ENCODE results near the gene ZCCHC14.
"Not testable (repeated sequence)": the region's sequence is repeated elsewhere in the genome, so short reads cannot be mapped to it uniquely, and the experiment has no call there.

ZCCHC14 gene

DNA sequence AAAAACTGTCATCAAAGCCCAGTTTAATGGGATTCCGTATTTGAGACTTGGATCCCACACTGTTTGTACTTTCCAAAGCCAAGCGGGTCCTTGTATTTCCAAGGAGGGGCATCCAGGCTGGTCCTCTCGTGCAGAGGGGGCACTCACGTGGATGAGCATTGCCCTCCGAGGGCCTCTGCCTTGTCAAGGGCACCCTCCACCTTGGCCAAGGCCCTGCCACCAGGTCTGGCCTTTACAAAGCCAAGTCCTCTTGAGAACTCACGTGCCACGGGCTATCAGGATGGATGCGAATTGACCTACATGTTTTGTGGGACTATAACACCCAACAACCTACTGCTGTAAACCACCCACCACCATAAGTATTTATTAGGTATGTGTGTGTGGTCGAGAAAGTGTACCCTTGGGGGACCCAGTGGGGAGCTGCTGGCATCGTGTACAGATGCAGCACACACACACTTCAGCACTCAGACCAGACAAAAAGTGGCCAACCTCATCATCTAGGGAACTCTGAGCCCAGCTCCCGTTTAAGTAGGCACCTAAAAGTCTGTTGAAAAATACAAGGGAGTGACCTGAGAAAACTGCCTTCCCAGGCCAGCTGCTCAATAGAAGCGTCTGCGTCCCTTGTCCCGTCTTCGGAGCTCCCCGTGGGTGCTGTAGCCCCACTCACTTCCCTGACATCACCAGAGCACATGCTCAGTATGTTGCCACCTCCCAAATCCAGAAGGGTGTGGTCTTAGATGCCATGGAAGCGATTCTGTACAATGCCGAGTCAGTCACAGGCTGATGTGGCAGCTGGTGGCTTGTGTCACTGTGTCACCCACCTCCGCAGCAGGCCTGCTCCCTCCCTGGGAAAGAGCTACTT is 87.8 kb downstream of the ZCCHC14 start:
- no peak for DNase-seq

DNA sequence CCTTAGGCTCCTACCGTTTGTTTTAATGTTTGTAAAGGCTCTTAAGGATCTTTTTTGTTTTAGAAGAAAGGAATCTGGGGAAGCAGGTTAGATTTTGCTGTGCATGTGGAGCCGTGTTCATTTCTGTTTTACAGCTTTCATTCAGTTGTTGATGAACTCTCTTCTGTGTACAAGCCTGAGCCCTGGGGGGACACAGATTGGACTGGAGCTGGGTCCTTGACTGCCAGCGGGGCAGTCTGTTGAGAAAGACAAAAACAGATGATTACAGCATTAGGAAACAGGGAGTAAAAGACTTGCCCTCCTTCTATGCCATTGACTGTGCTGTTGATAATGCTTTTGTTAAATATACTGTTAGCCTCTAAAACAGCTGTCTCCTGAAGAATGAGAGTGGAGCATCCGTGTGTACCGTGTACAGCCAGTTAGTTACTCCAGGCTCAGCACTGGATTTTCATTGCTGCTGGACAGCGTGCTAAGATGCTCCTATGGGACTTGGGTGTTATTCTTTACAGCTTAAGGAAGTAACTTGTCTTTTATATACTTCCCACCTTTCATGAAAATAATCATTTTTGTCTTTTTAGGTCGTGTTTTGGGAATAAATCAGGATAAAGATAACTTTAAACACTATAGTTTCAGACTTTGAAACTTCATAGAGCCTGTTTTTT is 97.5 kb downstream of the ZCCHC14 start:
- DNase-seq, result no peak

- DNase-seq, result no peak
These were observed 99.2 kb downstream of the ZCCHC14 start for GRCh38 chr16:87393680-87394055.

GRCh38 chr16:87392821-87393679 is 99.8 kb downstream of the ZCCHC14 start:
- peak; percentile 62 for DNase-seq

GRCh38 chr16:87391950-87392820 is 100.6 kb downstream of the ZCCHC14 start, which contains the start of gene MAP1LC3B:
Gene MAP1LC3B, plus strand, starts transcription at chr16:87392336. Its CDS starts 92 bp downstream, at chr16:87392428.
- peak; percentile 99 for DNase-seq

GRCh38 chr16:87391324-87391949 is 101.4 kb downstream of the ZCCHC14 start:
- DNase-seq, result no peak

DNA sequence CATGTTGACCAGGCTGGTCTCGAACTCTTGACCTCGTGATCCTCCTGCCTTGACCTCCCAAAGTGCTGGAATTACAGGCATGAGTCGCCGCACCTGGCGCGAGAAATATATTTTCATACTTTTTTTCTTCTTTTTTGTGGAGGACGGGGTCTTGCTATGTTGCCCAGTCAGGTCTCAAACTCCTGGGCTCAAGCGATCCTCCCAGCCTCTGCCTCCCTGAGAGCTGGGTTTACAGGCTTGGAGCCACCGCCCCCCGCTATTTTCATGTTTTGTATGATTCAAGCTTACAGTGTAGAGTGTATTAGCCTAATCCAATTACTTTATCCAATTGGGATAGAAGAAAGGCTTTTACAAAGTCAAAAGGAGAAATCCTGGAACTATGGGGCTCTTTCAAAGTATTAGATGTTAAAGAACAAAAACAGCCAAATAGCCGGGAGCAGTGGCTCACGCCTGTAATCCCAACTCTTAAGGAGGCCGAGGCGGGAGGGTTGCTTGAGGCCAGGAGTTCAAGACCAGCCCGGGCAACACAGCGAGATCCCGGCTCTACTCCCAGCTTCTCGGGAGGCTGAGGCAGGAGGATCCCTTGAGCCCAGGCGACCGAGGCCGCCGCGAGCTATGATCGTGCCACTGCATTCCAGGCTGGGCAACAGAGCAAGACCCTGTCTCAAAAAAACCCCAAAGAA is 102.0 kb downstream of the ZCCHC14 start:
- DNase-seq, result no peak

DNA sequence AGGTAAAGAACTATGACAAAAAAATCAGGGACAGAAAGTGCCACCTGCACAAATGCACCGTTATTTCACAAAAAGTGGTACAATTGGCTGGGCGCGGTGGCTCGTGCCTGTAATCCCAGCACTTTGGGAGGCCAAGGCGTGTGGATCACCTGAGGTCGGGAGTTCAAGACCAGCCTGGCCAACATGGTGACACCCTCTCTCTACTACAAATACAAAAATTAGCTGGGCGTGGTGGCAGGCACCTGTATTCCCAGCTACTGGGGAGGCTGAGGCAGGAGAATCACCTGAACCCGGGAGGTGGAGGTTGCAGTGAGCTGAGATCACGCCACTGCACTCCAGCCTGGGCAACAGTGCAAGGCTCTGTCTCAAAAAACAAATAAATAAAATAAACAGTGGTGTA is 102.9 kb downstream of the ZCCHC14 start:
- not testable (repeated sequence) for DNase-seq

DNA sequence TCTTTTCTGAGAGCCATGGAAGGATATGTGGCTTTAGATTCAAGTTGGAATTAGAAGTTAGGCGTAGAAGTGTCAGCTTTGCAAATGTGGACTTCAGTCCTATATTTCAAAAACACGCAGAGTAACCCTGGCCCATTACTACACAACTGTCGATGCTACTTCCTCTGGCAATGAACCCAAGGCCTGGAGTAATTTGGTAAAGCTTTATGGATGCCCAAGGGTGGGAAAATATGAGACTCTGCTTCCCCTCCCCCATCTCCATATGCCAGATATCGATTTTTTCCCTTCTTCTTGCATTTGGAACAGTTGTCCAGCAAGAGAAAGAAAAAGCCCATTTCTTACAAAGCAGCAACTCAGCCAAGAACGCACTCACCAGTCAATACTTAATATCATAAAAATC is 103.6 kb downstream of the ZCCHC14 start:
- no peak for DNase-seq

- no peak for DNase-seq
These were observed 104.0 kb downstream of the ZCCHC14 start for GRCh38 chr16:87388818-87389134.

DNA sequence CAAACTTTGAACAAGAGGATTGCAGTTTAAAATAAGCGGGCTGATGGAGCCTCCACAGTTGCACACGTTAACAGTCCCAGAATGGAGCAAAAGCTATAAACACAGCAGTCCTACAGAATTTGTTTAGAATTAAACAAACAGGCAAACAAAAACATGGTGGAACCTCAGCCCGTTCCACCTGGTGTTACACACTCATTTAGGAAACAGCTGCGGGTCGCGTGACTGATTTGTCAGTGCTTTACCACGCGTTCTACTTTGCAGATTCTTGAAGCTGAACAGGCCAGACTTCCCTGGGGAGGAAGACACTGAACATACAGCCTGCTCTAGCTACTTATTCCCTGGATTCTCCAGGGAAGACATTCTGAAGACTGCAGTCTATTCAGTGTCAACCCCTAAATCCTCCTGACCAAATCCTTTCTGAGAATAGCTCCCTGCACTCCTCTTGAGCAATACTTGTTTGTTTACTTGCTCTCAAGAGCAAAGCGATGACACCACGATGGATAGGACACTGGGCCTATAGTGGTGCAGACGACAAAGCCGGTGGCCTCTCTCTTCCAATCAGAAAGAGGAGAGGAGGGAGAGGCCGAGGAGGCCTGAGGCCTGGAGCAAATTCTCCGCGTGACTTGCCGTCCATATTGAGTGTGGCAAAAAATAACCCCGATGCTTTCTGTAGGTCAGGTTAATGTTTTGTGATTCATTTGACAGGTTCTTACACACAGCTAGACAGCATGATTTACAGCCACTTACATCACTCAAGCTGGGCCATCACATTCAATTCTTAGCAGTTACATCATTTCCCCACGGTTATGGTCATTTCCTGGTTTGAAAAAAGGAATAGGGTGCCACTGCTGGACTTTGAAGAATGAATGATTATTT is 104.6 kb downstream of the ZCCHC14 start:
- DNase-seq, result peak; percentile 96

DNA sequence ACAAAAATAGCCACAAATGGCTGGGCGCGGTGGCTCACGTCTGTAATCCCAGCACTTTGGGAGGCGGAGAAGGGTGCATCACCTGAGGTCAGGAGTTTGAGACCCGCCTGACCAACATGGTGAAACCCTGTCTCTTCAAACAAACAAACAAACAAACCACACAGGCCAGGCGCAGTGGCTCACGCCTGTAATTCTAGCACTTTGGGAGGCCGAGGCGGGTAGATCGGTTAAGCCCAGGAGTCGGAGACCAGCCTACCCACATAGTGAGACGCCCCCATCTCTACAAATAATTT is 108.0 kb downstream of the ZCCHC14 start:
- DNase-seq, result peak; percentile 7

- peak; percentile 61 for DNase-seq
These were observed 108.5 kb downstream of the ZCCHC14 start for GRCh38 chr16:87384162-87384874.

- DNase-seq, result peak; percentile 95
These were observed 109.2 kb downstream of the ZCCHC14 start, which contains the start of gene FBXO31 for GRCh38 chr16:87383505-87384161. Gene FBXO31, minus strand, starts transcription at chr16:87383776. Its CDS starts 32 bp downstream, at chr16:87383744.

GRCh38 chr16:87382023-87382785 is 110.6 kb downstream of the ZCCHC14 start:
- no peak for DNase-seq

DNA sequence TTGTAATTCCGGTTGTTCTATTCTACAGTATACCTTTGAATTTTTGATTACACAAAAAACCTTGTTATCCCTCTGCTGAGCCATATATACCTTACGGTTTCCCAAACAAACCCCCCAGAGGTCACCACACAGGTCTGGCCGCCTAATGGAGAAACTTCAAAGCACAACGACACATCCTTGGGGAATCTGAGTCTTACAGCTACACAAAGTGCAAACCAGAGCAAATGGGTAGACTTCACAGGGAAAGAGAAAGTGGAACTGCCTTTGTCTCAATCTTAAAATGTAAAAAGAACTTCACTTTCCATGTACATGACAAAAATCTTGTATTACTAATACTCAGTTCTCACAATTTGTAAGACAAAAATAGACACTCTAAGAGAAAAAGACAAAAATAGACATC is 111.9 kb downstream of the ZCCHC14 start:
- peak; percentile 28 for DNase-seq

GRCh38 chr16:87380403-87380802 is 112.4 kb downstream of the ZCCHC14 start:
- peak; percentile 33 for DNase-seq

DNA sequence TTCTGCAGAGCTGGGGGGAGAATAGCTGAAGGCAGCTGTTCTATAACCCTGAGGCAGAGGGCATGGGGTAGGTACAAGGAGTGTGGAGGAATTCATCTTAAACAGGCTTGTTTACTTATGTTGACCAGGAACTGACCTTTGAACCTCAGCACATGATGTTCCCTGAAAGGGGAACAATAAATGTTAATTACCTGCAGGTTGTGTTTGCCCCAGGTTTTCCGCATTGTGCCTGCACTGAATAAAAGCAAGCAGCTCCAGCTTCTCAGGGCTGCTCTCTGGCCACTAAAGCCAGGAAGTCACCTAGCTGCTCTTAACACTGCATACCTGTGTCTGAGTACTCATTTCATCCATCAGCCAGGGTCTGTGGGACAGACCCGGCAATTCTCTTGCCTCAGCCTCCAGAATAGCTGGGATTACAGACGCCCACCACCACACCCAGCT is 113.5 kb downstream of the ZCCHC14 start:
- DNase-seq, result not testable (repeated sequence)

Data from activated CD4-positive, alpha-beta T cell treated with anti-CD3 and anti-CD28 coated beads, Interleukin-2, Interleukin-6, amounts not matched to agents 100 ng/mL and 50 ng/mL, durations not matched to agents 16 hours and 8 hours (primary cell).